Diencephalon (tissue), 1 donor: ENCODE data around the gene ATP13A1. TPM values are rescaled to one million over a fixed set of nuclear protein-coding genes. Genes with fewer than 3 reads are reported as not detected.

Experiments
- small RNA-seq: library from RNA; depleted of rRNA; stranded (forward); fragments of <200 nt; gene quantifications from one replicate; pipeline ENCODE3, GENCODE V24; 2014
- total RNA-seq: library from RNA; depleted of rRNA; stranded (reverse); fragments of >200 nt; gene quantifications from one replicate; pipeline ENCODE4 v1.2.3, GENCODE V29; 2014

The ATP13A1 gene
- total RNA-seq = 25.4 TPM

DNA sequence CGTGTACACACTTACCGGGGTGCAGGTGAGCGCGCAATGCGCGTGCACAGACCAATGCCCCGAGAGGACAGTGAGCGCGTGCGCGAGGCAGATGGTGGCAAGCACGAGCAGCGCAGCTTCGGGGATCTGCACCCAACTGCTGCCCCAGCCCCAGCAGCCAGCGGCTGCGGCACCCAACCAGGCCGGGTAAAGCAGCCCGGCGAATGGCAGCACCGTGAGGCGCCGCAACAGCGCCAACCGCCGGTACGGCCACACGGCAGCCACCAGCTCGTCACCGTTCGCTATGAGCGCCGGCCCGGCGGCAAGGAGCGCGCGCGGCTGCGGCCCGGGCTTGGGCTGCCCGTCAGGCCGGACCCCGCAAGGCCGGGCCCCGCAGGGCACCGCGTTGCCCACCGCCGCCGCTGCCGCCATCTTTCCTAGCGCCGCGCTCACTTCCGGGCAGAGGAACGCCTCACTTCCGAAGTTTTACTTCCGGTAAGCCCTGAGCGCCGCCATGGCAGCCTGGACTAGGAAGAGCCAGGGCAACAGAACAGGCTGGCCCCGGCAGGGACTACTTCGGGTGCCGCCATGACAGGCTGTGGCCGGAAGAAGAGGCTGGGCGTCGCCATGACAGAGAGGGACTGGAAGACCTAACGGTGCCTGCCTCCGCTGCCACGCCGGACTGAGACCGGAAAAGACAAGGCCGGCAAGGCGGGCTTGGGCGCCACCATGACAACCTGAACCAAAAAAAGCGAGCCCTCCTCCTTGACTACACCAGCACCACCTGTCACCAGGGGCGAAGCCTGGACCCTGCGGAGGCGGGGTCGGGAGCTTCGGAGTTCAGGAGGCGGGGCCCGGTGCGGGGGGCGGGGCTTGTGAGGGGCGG, at the start of gene ATP13A1:
Gene ATP13A1, minus strand, starts transcription at position 421 of the 865 bp plus-strand sequence. Its CDS starts 10 bp downstream, at position 411.

DNA sequence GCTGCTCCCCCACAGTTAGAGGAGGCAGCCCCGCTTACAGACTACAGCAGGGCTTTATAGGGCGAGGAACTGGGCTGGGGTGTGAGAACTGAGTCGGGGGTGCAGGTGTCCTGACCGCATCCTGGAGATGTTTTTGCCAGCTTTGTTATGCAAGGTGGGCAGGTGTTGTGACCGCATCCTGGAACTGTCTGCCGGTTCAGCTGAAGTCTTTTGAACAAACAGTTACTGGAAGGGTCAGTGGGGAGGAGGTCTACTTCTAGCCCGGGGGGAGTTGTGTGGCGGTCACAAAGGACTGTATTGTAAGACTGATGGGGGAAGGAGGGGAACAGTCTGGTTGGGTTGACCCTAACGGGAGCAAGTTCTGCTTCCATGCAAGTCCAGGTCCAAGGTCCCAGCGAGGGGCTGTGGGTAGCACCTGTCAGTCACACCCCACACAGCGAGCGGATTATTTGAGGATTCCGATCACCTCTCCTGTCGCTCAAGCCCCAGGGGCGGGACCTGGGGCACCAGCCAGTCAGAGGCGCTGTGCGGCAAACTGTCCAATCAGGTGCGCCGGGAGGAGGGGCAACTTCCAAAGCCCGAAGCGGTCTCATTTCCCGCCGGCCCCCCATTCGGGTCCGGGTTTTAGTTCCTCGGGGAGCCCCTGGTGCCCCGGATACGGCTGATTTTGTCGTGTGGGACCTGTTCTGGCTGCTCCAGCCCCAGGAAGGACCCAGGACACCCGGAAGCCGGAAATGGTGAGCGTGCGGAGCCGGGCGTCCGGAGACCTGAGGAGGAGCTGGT, 4.9 kb upstream of the ATP13A1 start, which contains the start of gene ZNF101:
Gene ZNF101, plus strand, starts transcription at position 610 of the 783 bp plus-strand sequence. Its CDS starts 125 bp downstream, at position 735.

GRCh38 chr19:19643158-19644053, 20.1 kb downstream of the ATP13A1 start, which contains the start of gene GMIP:
Gene GMIP, minus strand, starts transcription at chr19:19643657. Its CDS starts 128 bp downstream, at chr19:19643529.

GRCh38 chr19:19627621-19628500, 35.6 kb downstream of the ATP13A1 start, which contains the start of gene LPAR2:
Gene LPAR2, minus strand, starts transcription at chr19:19628220. Its CDS starts 945 bp downstream, at chr19:19627275.

DNA sequence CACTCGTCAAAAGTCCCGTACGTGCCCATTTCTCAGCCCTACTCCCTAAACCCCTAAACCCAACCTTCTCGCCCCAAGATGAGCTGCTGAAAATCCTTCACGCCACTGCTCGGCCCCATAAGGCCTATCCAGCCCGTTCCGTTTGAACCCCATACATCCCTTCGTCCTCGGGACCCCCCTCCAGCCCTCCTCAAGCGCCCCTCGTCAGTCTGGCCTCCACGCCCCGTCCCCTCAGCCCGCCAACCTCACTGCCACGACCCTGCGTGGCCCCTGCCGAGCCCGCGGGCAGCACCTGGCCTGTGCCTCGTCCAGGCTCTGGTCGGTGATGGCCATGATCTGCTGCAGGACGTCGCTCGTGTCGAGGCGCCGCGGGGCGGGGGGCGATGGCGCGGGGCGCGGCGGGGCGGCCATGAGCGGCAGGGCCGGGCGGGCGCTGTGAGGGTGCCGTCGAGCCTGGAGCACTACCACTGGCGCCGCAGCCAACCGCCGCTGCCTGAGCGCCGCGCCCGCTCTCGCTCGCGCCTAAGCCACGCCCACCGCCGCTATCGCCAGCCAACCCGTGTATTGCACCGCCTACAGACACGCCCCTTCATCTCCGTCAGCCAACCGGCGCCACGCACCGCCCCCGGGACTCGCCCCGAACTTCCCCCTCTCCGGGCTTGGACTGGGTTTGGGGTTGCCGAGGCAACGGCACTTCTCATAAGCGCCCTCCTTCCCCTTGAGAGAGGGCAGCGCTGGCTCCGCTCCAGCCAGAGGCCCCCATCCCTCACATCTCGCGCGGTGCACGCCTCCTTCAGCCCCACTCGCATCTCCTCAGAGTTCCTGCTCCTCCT, 45.0 kb downstream of the ATP13A1 start, which contains the start of gene PBX4:
Gene PBX4, minus strand, starts transcription at position 469 of the 833 bp plus-strand sequence. Its CDS starts 58 bp downstream, at position 411.

Small RNAs within 50 kb of the gene (small RNA-seq; reads per million reads assigned to genes)
- gene AC011458.2 = not detected

Other genes starting within 250 kb of the ATP13A1 start
- 1.2 TPM for gene TSSK6, start 148.1 kb downstream of the ATP13A1 start, total RNA-seq
- gene NDUFA13, start 147.5 kb downstream of the ATP13A1 start, total RNA-seq = 155 TPM
- gene YJEFN3, start 134.8 kb downstream of the ATP13A1 start, total RNA-seq = 11.1 TPM
- gene CILP2, start 125.4 kb downstream of the ATP13A1 start, total RNA-seq = 1.8 TPM
- 10.6 TPM for gene PBX4, start 45.0 kb downstream of the ATP13A1 start, total RNA-seq
- gene LPAR2, start 35.5 kb downstream of the ATP13A1 start, total RNA-seq = 16.1 TPM
- gene GMIP, start 20.0 kb downstream of the ATP13A1 start, total RNA-seq = 16.8 TPM
- gene ZNF101, start 5.2 kb upstream of the ATP13A1 start, total RNA-seq = 9.2 TPM
- 28.4 TPM for gene ZNF14, start 69.4 kb upstream of the ATP13A1 start, total RNA-seq
- 51.7 TPM for gene ZNF506, start 158.1 kb upstream of the ATP13A1 start, total RNA-seq
- gene ZNF253, start 202.2 kb upstream of the ATP13A1 start, total RNA-seq = 30.9 TPM
- 18.2 TPM for gene ZNF93, start 237.3 kb upstream of the ATP13A1 start, total RNA-seq